Measurements from ENCODE around the gene SLC22A14. TPM values are rescaled to one million over a fixed set of nuclear protein-coding genes. Genes with fewer than 3 reads are reported as not detected.

SLC22A14 gene
- total RNA-seq, 1 donor: not detected

DNA sequence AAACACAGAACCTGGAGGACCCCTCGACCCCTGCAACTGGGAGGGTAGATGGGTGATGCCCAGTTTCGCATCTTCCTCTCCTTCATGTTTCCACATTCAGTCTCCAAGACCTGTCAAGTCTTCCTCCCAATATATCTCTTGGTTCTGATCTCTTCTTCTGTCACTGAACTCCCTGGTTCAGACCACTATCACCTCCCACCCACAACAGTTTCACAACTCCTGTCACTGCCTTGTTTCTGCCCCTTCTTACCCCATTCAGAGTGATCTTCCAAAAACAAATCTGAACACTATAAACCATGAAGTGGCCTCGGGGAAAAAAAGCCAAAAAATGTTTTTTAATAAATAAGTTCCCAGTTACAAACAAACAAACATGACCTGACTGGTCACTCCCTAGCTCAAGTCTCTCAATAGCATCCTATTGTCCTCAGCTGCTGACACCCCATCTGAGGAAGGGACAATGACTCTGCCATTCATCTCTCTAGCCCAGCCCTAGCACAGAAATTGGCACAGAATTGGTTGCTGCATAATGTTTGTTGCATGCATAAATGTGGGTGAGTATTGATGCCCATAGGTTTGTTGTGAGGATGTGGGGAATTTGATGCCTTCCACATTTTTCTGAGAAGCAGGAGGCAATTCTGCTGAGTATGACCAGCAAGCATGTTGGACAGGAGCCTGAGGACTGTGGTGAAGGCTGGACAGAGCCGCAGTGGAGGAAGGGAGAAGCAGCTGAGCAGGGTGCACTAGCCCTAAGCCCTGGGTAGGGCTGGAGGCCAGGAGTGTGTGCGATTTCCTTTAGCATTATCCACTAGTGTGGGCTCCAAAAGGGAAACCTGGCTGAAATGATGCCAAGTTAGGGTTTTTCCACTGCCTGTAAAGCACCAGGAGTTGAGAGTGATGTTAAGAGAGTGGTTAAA is 52.3 kb downstream of the SLC22A14 start:
- DNase-seq (ENCODE audit: low read depth): peak; percentile 71
- TF ChIP-seq, protein P1, sequence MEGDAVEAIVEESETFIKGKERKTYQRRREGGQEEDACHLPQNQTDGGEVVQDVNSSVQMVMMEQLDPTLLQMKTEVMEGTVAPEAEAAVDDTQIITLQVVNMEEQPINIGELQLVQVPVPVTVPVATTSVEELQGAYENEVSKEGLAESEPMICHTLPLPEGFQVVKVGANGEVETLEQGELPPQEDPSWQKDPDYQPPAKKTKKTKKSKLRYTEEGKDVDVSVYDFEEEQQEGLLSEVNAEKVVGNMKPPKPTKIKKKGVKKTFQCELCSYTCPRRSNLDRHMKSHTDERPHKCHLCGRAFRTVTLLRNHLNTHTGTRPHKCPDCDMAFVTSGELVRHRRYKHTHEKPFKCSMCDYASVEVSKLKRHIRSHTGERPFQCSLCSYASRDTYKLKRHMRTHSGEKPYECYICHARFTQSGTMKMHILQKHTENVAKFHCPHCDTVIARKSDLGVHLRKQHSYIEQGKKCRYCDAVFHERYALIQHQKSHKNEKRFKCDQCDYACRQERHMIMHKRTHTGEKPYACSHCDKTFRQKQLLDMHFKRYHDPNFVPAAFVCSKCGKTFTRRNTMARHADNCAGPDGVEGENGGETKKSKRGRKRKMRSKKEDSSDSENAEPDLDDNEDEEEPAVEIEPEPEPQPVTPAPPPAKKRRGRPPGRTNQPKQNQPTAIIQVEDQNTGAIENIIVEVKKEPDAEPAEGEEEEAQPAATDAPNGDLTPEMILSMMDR (IDR thresholded peaks at IDR 0.05; ENCODE audit: insufficient read depth, low read length): no peak
- H3K4me3 ChIP-seq (ENCODE audit: low read depth, low read length): no peak overlapping the region

DNA sequence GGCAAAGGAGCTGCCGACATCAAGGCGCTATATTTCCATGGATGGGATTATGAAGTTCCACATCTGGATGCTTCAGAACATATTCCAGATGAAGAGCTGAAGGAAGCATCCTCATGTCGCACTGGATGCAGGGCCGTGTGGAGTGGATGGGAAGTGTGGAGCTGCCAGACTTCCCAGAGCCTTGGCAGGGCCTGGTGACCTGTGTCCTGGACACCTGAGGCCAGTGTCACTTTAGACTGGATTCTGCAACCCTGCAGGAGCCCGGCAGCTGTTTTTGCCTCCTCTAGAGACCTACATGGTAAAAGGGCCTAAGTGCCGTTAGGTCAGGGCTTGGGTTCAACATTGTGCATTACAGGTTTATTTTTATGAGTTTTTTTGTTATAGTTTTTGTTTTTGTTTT is 53.2 kb downstream of the SLC22A14 start:
- TF ChIP-seq, protein P1 (IDR thresholded peaks at IDR 0.05; ENCODE audit: insufficient read depth, low read length): no peak
- no peak for DNase-seq (ENCODE audit: low read depth)
- H3K4me3 ChIP-seq (ENCODE audit: low read depth, low read length): no peak overlapping the region

GRCh38 chr3:38337703-38338102 is 55.6 kb downstream of the SLC22A14 start:
- DNase-seq (ENCODE audit: low read depth): no peak
- H3K4me3 ChIP-seq (ENCODE audit: low read depth, low read length): no peak overlapping the region
- TF ChIP-seq, protein P1 (IDR thresholded peaks at IDR 0.05; ENCODE audit: insufficient read depth, low read length): no peak

- TF ChIP-seq, protein P1 (IDR thresholded peaks at IDR 0.05; ENCODE audit: insufficient read depth, low read length): no peak
- peak; percentile 32 for DNase-seq (ENCODE audit: low read depth)
- H3K4me3 ChIP-seq (ENCODE audit: low read depth, low read length): no peak overlapping the region
Observed at GRCh38 chr3:38343797-38344594, 61.9 kb downstream of the SLC22A14 start.

GRCh38 chr3:38345879-38346586 is 63.9 kb downstream of the SLC22A14 start:
- TF ChIP-seq, protein P1 (IDR thresholded peaks at IDR 0.05; ENCODE audit: insufficient read depth, low read length): no peak
- peak overlapping the region; percentile 88 for H3K4me3 ChIP-seq (ENCODE audit: low read depth, low read length)
- no peak for DNase-seq (ENCODE audit: low read depth)

GRCh38 chr3:38346587-38347410 is 64.7 kb downstream of the SLC22A14 start, which contains the start of gene XYLB:
XYLB (plus strand) TSS chr3:38346785; CDS start chr3:38346869, 84 bp downstream.
- DNase-seq (ENCODE audit: low read depth): peak; percentile 75
- peak within 1 kb of the TSS; percentile 88 for H3K4me3 ChIP-seq (ENCODE audit: low read depth, low read length)
- TF ChIP-seq, protein P1 (IDR thresholded peaks at IDR 0.05; ENCODE audit: insufficient read depth, low read length): peak; percentile 77

Measured in fibroblast of the aortic adventitia (primary cell).